ENCODE data around the gene GUCY2D.

GRCh38 chr17:8005357-8005756, 2.9 kb downstream of the GUCY2D start:
- TF ChIP-seq OSR1 (CRISPR knock-in tag; IDR thresholded peaks at IDR 0.05) (no peak), CREB5 (CRISPR knock-in tag; IDR thresholded peaks at IDR 0.05; ENCODE audit: low read depth) (no peak), RARB (CRISPR knock-in tag; IDR thresholded peaks at IDR 0.05) (no peak), ZNF8 (CRISPR knock-in tag; IDR thresholded peaks at IDR 0.05) (no peak), CSRNP3 (CRISPR knock-in tag; IDR thresholded peaks at IDR 0.05) (no peak), ZNF565 (CRISPR knock-in tag; conservative IDR thresholded peaks at IDR 0.05; ENCODE audit: low read depth) (no peak), TOX (CRISPR knock-in tag; IDR thresholded peaks at IDR 0.05; ENCODE audit: borderline replicate concordance) (no peak), ARNTL (CRISPR knock-in tag; IDR thresholded peaks at IDR 0.05; ENCODE audit: borderline replicate concordance, low read depth) (no peak), SNAI2 (CRISPR knock-in tag; IDR thresholded peaks at IDR 0.05) (no peak), ZNF70 (CRISPR knock-in tag; IDR thresholded peaks at IDR 0.05) (no peak), GLIS3 (CRISPR knock-in tag; IDR thresholded peaks at IDR 0.05) (no peak), POU6F1 (CRISPR knock-in tag; IDR thresholded peaks at IDR 0.05; ENCODE audit: borderline replicate concordance, low read depth) (no peak)
